ENCODE data around the gene SNORC.

Gene SNORC

DNA sequence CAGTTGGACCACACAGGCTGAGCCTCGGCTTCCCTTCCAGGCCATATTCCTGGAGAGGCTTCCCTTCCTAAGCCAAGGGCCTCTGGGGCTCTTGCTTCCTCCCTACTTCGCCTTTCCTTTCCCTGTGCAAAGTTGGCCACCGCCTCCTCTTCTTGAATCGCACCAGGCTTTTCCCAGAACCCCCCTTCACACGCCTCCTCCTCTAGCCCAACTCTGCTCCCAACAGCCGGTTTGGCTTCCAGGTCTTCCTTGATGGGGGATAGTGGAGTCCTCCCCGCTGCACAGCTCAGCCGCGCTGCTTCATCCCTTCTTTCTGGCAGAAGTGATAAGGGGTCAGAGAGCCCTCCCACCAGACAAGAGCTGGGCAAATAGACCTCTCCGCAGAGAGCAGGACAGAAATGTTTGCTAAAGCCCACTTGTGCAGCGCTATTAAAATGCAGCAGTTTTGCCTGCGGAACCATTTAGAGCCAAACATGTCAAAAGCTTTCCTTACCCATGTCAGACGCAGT, 56.4 kb downstream of the SNORC start:
- DNase-seq (ENCODE audit: low read depth in 2 of 2) = no peak

GRCh38 chr2:232927032-232927792, 57.1 kb downstream of the SNORC start:
- DNase-seq (ENCODE audit: low read depth in 2 of 2) = no peak

DNA sequence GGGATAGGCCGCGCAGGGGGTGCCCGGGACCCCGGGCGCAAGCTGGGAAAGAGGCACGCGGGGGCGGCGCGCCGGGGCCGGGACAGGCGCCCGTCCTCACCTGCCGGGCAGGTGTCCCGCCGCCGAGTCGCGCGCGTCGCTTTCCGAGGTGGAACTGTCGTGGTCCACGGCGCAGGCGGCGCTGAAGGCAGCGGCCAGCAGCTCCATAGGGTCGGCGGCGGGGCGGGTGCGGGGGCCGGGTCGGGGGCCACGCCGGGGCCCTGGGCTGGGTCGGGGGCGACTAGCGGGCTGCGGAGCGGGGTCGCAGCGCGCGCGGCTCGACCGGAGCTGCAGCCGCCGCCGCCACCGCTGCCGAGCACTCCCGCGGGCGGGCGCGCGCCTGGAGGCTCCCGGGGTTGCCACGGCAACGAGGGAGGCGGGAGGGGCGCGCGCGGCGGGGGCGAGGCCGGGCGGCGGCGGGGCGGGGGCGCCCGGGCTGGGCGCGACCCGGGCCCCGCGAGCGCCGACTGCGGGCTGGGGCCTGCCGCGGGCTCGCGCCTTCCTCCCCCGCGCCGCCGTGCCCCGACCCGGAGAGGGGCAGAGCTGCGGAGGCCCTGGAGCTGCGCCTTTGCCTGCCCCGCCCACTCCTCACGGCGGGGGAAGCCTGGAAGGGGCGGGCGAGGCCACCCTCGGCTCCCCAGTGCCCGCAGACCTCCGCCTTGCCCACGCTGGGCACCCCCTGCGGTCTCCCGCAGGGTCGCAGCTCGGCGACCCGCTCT, 57.9 kb downstream of the SNORC start:
- DNase-seq (ENCODE audit: low read depth in 2 of 2) = no peak
